Suprapubic skin (tissue), 4 donors: ENCODE results near the gene RCOR2.
"Not testable (repeated sequence)": the region's sequence is repeated elsewhere in the genome, so short reads cannot be mapped to it uniquely, and the experiment has no call there.

Experiments
- CTCF ChIP-seq, 2 donors: fragments of 200-600 bp in 1 of 2; fragments of 450-650 bp in 1 of 2; sonication (generic) in 1 of 2; IDR thresholded peaks; one replicate each; pipeline ENCODE4 v1.5.1; 2016 to 2019; ENCODE audit warnings: antibody characterized with exemption in 2 of 2, mild to moderate bottlenecking in 1 of 2, moderate library complexity in 1 of 2
- EP300 ChIP-seq: sonication (generic); formaldehyde crosslinking; IDR thresholded peaks from one replicate; pipeline ENCODE4 v1.6.1; 2017; ENCODE audit warnings: antibody characterized with exemption
- POLR2A ChIP-seq, 2 donors: fragments of 450-650 bp; IDR thresholded peaks; one replicate each; pipeline ENCODE4 v1.6.1; 2017; ENCODE audit warnings: antibody characterized with exemption in 2 of 2, mild to moderate bottlenecking in 2 of 2, moderate library complexity in 2 of 2
- POLR2AphosphoS5 ChIP-seq, 3 donors: sonication (generic); formaldehyde crosslinking; IDR thresholded peaks; one replicate each; pipeline ENCODE4 v1.6.1; 2017; ENCODE audit warnings: antibody characterized with exemption in 3 of 3

GRCh38 chr11:63863620-63864019 lies 53.3 kb downstream of the RCOR2 start:
- TF ChIP-seq CTCF (IDR thresholded peaks at IDR 0.05); POLR2AphosphoS5 (IDR thresholded peaks at IDR 0.05); POLR2A (IDR thresholded peaks at IDR 0.05); EP300: not testable (repeated sequence)
